ENCODE measurements around the gene FAHD2A.
"Not testable (repeated sequence)": the region's sequence is repeated elsewhere in the genome, so short reads cannot be mapped to it uniquely, and the experiment has no call there.

DNA sequence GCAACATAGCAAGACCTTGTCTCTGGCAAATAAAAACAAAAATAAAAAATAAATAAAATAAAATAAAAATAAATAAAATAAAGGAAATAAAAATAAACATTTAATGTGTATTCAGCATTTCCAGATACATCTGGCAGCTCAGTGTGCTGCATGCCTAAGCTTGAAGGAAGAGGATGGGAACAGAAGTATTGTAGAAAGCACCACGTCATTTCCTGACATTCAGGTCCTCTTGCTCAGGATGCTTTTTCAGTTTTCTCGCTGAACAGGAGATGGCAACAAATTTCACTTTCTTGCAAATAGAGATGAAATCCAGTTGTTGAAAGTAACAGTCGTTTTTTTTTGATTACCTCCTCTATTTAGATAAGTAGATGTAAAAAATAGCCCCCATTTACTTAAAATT is 60.8 kb downstream of the FAHD2A start:
- TF ChIP-seq ZNF274 (IDR thresholded peaks at IDR 0.05; ENCODE audit: low read depth, low read length); YY1 (IDR thresholded peaks at IDR 0.05; ENCODE audit: insufficient read depth, insufficient read length); SUZ12 (IDR thresholded peaks at IDR 0.05; ENCODE audit: extremely low read depth, insufficient read depth, insufficient read length): not testable (repeated sequence)

Data from NT2/D1 (cell line).